Subcutaneous abdominal adipose tissue (tissue), 5 donors: Measurements from ENCODE around the gene TAF10.

ENCODE experiments used
- H3K27ac ChIP-seq: one replicate; pipeline ENCODE4 v1.7.0; 2013; ENCODE audit warnings: low read depth, mild to moderate bottlenecking, inconsistent platforms, low read length, moderate library complexity
- H3K27me3 ChIP-seq, 5 donors: one replicate each; pipeline ENCODE4 v1.7.0; 2013; ENCODE audit warnings: low read length in 5 of 5, inconsistent platforms in 1 of 5; ENCODE audit not compliant: control insufficient read depth in 5 of 5, insufficient read depth in 4 of 5
- H3K36me3 ChIP-seq, 5 donors: one replicate each; pipeline ENCODE4 v1.7.0; 2013; ENCODE audit warnings: low read length in 5 of 5; ENCODE audit not compliant: control insufficient read depth in 5 of 5, insufficient read depth in 5 of 5
- H3K4me1 ChIP-seq, 5 donors: one replicate each; pipeline ENCODE4 v1.7.0; 2013; ENCODE audit warnings: low read length in 5 of 5, mild to moderate bottlenecking in 3 of 5, moderate library complexity in 1 of 5; ENCODE audit not compliant: control insufficient read depth in 5 of 5, insufficient read depth in 5 of 5
- H3K4me3 ChIP-seq, 5 donors: one replicate each; pipeline ENCODE4 v1.7.0; 2013; ENCODE audit warnings: low read length in 5 of 5, low read depth in 1 of 5
- H3K9ac ChIP-seq, 5 donors: one replicate each; pipeline ENCODE4 v1.7.0; 2013; ENCODE audit warnings: low read length in 5 of 5, mild to moderate bottlenecking in 4 of 5, moderate library complexity in 3 of 5
- H3K9me3 ChIP-seq, 5 donors: one replicate each; pipeline ENCODE4 v1.7.0; 2013; ENCODE audit warnings: low read length in 5 of 5; ENCODE audit not compliant: control insufficient read depth in 5 of 5
- donor health status: healthy.
- donor health status: healthy.
- donor health status: healthy.
- donor health status: healthy.
- donor health status: healthy.

The TAF10 gene

GRCh38 chr11:6586434-6587359 is 25.3 kb downstream of the TAF10 start:
- Histone ChIP-seq H3K9ac (no peak overlapping the region), H3K36me3 (peaks cover 0 to 7% (median 1%) of the 10 kb centered on the region in 5 donors), H3K4me3 (peak overlapping the region in 3 of 5 donors; percentile 11 to 30 (median 15)), H3K27ac (no peak overlapping the region), H3K4me1 (peaks cover 1 to 15% (median 5%) of the 10 kb centered on the region in 5 donors), H3K9me3 (peaks cover 0 to 5% (median 3%) of the 10 kb centered on the region in 5 donors), H3K27me3 (no peaks in the 10 kb centered on the region)

- peaks cover 0 to 5% (median 3%) of the 10 kb centered on the region in 5 donors for H3K9me3 ChIP-seq
- H3K27me3 ChIP-seq = no peaks in the 10 kb centered on the region
- H3K9ac ChIP-seq = no peak overlapping the region
- H3K4me1 ChIP-seq = peaks cover 1 to 15% (median 5%) of the 10 kb centered on the region in 5 donors
- H3K4me3 ChIP-seq = no peak overlapping the region
- peaks cover 0 to 11% (median 0%) of the 10 kb centered on the region in 5 donors for H3K36me3 ChIP-seq
- H3K27ac ChIP-seq = no peak overlapping the region
Observed at GRCh38 chr11:6584528-6584927, 27.5 kb downstream of the TAF10 start.

- Histone ChIP-seq H3K9me3 (peaks cover 0 to 5% (median 3%) of the 10 kb centered on the region in 5 donors), H3K4me1 (peaks cover 1 to 15% (median 5%) of the 10 kb centered on the region in 5 donors), H3K9ac (no peak overlapping the region), H3K27ac (no peak overlapping the region), H3K27me3 (no peaks in the 10 kb centered on the region), H3K4me3 (no peak overlapping the region), H3K36me3 (peaks cover 0 to 11% (median 0%) of the 10 kb centered on the region in 5 donors)
Observed at GRCh38 chr11:6583584-6583983, 28.4 kb downstream of the TAF10 start.

- peaks cover 0 to 6% (median 0%) of the 10 kb centered on the region in 5 donors for H3K36me3 ChIP-seq
Observed at GRCh38 chr11:6579681-6580080, 32.3 kb downstream of the TAF10 start.

GRCh38 chr11:6578134-6578533 is 33.9 kb downstream of the TAF10 start:
- Histone ChIP-seq H3K4me1 (peaks cover 3 to 30% (median 11%) of the 10 kb centered on the region in 5 donors), H3K36me3 (peaks cover 0 to 6% (median 0%) of the 10 kb centered on the region in 5 donors), H3K9ac (no peak overlapping the region), H3K9me3 (no peaks in the 10 kb centered on the region), H3K27ac (no peak overlapping the region), H3K4me3 (no peak overlapping the region), H3K27me3 (no peaks in the 10 kb centered on the region)

More at GRCh38 chr11:6579681-6580080, 32.3 kb downstream of the TAF10 start:
- Histone ChIP-seq H3K9ac (no peak overlapping the region), H3K27ac (no peak overlapping the region), H3K27me3 (no peaks in the 10 kb centered on the region), H3K9me3 (peaks cover 0 to 5% (median 3%) of the 10 kb centered on the region in 5 donors), H3K4me1 (peaks cover 3 to 30% (median 11%) of the 10 kb centered on the region in 5 donors), H3K4me3 (no peak overlapping the region)

GRCh38 chr11:6576471-6577373 is 35.3 kb downstream of the TAF10 start:
- peaks cover 0 to 6% (median 0%) of the 10 kb centered on the region in 5 donors for H3K36me3 ChIP-seq
- no peaks in the 10 kb centered on the region for H3K27me3 ChIP-seq
- H3K9ac ChIP-seq = peak overlapping the region in 2 of 5 donors; percentile 17 to 35
- H3K4me1 ChIP-seq = peaks cover 3 to 30% (median 11%) of the 10 kb centered on the region in 5 donors
- H3K27ac ChIP-seq = peak overlapping the region; percentile 28
- H3K9me3 ChIP-seq = no peaks in the 10 kb centered on the region
- no peak overlapping the region for H3K4me3 ChIP-seq

- Histone ChIP-seq H3K27me3 (no peaks in the 10 kb centered on the region), H3K36me3 (peaks cover 0 to 12% (median 0%) of the 10 kb centered on the region in 5 donors), H3K4me3 (no peak overlapping the region), H3K9me3 (no peaks in the 10 kb centered on the region), H3K9ac (no peak overlapping the region), H3K27ac (no peak overlapping the region), H3K4me1 (peaks cover 3 to 30% (median 11%) of the 10 kb centered on the region in 5 donors)
Observed at GRCh38 chr11:6574816-6575715, 37.0 kb downstream of the TAF10 start.

GRCh38 chr11:6572215-6572614 is 39.8 kb downstream of the TAF10 start:
- no peaks in the 10 kb centered on the region for H3K9me3 ChIP-seq
- H3K36me3 ChIP-seq = peaks cover 0 to 13% (median 0%) of the 10 kb centered on the region in 5 donors
- no peaks in the 10 kb centered on the region for H3K27me3 ChIP-seq
- no peak overlapping the region for H3K4me3 ChIP-seq
- no peak overlapping the region for H3K27ac ChIP-seq
- no peak overlapping the region for H3K9ac ChIP-seq
- peaks cover 4 to 30% (median 18%) of the 10 kb centered on the region in 5 donors for H3K4me1 ChIP-seq

GRCh38 chr11:6571434-6572008 is 40.5 kb downstream of the TAF10 start:
- Histone ChIP-seq H3K4me3 (no peak overlapping the region), H3K9me3 (no peaks in the 10 kb centered on the region), H3K9ac (no peak overlapping the region), H3K27ac (no peak overlapping the region), H3K4me1 (peaks cover 1 to 23% (median 11%) of the 10 kb centered on the region in 5 donors), H3K36me3 (peaks cover 0 to 19% (median 4%) of the 10 kb centered on the region in 5 donors), H3K27me3 (no peaks in the 10 kb centered on the region)
